Activated B cell treated with CpG ODN at 0.5 μM for 24 hours (primary cell): ENCODE results near the gene EGFL7. TPM values are rescaled to one million over a fixed set of nuclear protein-coding genes. Genes with fewer than 3 reads are reported as not detected.

ENCODE experiments used
- ATAC-seq: fragments of 200-7000 bp; cut with Tn5 transposase; one replicate; pipeline ENCODE4 v1.10.0; 2021; ENCODE audit warnings: low read depth, mild to moderate bottlenecking, moderate library complexity
- CTCF ChIA-PET: fragments of 350-600 bp; sonication (Branson Sonifier 250); formaldehyde crosslinking; loops from one replicate; lab custom pipeline; 2021; ENCODE audit warnings: antibody characterized with exemption; lab: Charles Lee
- POLR2A ChIA-PET: fragments of 350-600 bp; sonication (Branson Sonifier 250); formaldehyde crosslinking; loops from one replicate; lab custom pipeline; 2021; ENCODE audit warnings: antibody characterized with exemption; lab: Charles Lee
- DNase-seq: peaks from one replicate; pipeline ENCODE4 v3.0.0; 2022
- H3K27ac Mint-ChIP-seq: one replicate; pipeline ENCODE4 v1.8.0; 2020; ENCODE audit warnings: mixed read lengths
- H3K27me3 Mint-ChIP-seq: one replicate; pipeline ENCODE4 v1.8.0; 2021; ENCODE audit warnings: mixed read lengths
- H3K36me3 Mint-ChIP-seq: one replicate; pipeline ENCODE4 v1.8.0; 2021; ENCODE audit warnings: low read depth, mixed read lengths
- H3K4me1 Mint-ChIP-seq: one replicate; pipeline ENCODE4 v1.8.0; 2021; ENCODE audit warnings: mixed read lengths
- H3K4me3 Mint-ChIP-seq: one replicate; pipeline ENCODE4 v1.8.0; 2020; ENCODE audit warnings: mild to moderate bottlenecking, mixed read lengths
- H3K9me3 Mint-ChIP-seq: one replicate; pipeline ENCODE4 v1.8.0; 2020; ENCODE audit warnings: mixed read lengths
- CTCF ChIP-seq: fragments of 200-600 bp; IDR thresholded peaks from one replicate; pipeline ENCODE4 v1.8.0; 2022; ENCODE audit warnings: antibody characterized with exemption, mild to moderate bottlenecking
- intact Hi-C: fragments of 100-400 bp; cut with micrococcal nuclease; formaldehyde crosslinking; loops from one replicate; pipeline ENCODE4 v1.15.1; 2024
- total RNA-seq: library from RNA; stranded (reverse); gene quantifications from 2 replicates; pipeline ENCODE4 v1.2.3, GENCODE V29; 2022

EGFL7 gene
- total RNA-seq, 1 donor from 2014 or later, result not detected

- H3K4me1 Mint-ChIP-seq, result peaks cover 37% of the 10 kb centered on the region
- ChIA-PET POLR2A (interaction anchor here (8.2 kb wide), 1 partner anchor 11 kb away, joined by 68 read pairs; no protein-coding TSS in a partner anchor), CTCF (no interaction called here)
- no peak overlapping the region for H3K4me3 Mint-ChIP-seq
- DNase-seq, result no peak
- no peak for ATAC-seq
- no peaks in the 10 kb centered on the region for H3K9me3 Mint-ChIP-seq
- H3K27ac Mint-ChIP-seq, result no peak overlapping the region
- peaks cover 5% of the 10 kb centered on the region for H3K27me3 Mint-ChIP-seq
- intact Hi-C loops, result loop anchor here (10.0 kb wide), 1 partner anchor 53 kb away; the partner anchor contains the start of gene EGFL7
- no peak for TF ChIP-seq CTCF
- H3K36me3 Mint-ChIP-seq, result peaks cover 10% of the 10 kb centered on the region
These were observed 54.7 kb downstream of the EGFL7 start for GRCh38 chr9:136717399-136717798.

GRCh38 chr9:136718345-136719194 is 55.9 kb downstream of the EGFL7 start:
- no peak for ATAC-seq
- Mint-ChIP-seq H3K27ac (no peak overlapping the region), H3K4me1 (peaks cover 33% of the 10 kb centered on the region), H3K27me3 (peaks cover 3% of the 10 kb centered on the region), H3K9me3 (no peaks in the 10 kb centered on the region), H3K4me3 (no peak overlapping the region), H3K36me3 (peaks cover 21% of the 10 kb centered on the region)
- intact Hi-C loops, result loop anchor here (10.0 kb wide), 1 partner anchor 54 kb away; the partner anchor contains the start of gene EGFL7
- TF ChIP-seq CTCF, result no peak
- ChIA-PET CTCF (no interaction called here), POLR2A (interaction anchor here (0.6 to 8.2 kb wide), 4 partner anchors 9 to 48 kb away, joined by 3 to 68 read pairs (median 4); no protein-coding TSS in a partner anchor)
- DNase-seq, result no peak

GRCh38 chr9:136719195-136719880 is 56.6 kb downstream of the EGFL7 start:
- ATAC-seq (peak; percentile 51), DNase-seq (no peak)
- H3K36me3 Mint-ChIP-seq, result peaks cover 29% of the 10 kb centered on the region
- peaks cover 3% of the 10 kb centered on the region for H3K27me3 Mint-ChIP-seq
- H3K4me1 Mint-ChIP-seq, result peaks cover 32% of the 10 kb centered on the region
- no peak for TF ChIP-seq CTCF
- H3K4me3 Mint-ChIP-seq, result no peak overlapping the region
- ChIA-PET POLR2A (interaction anchor here (0.6 to 8.2 kb wide), 4 partner anchors 9 to 47 kb away, joined by 3 to 68 read pairs (median 6); no protein-coding TSS in a partner anchor), CTCF (no interaction called here)
- no peak overlapping the region for H3K27ac Mint-ChIP-seq
- intact Hi-C loops, result loop anchor here (10.0 kb wide), 1 partner anchor 55 kb away; the partner anchor contains the start of gene EGFL7
- no peaks in the 10 kb centered on the region for H3K9me3 Mint-ChIP-seq

- intact Hi-C loops, result no loop called here
- no peak overlapping the region for H3K27ac Mint-ChIP-seq
- DNase-seq, result no peak
- TF ChIP-seq CTCF, result no peak
- peaks cover 38% of the 10 kb centered on the region for H3K36me3 Mint-ChIP-seq
- H3K27me3 Mint-ChIP-seq, result peaks cover 3% of the 10 kb centered on the region
- ChIA-PET CTCF (no interaction called here), POLR2A (interaction anchor here (8.2 kb wide), 1 partner anchor 8 kb away, joined by 68 read pairs; no protein-coding TSS in a partner anchor)
- H3K4me3 Mint-ChIP-seq, result no peak overlapping the region
- no peak for ATAC-seq
- peaks cover 31% of the 10 kb centered on the region for H3K4me1 Mint-ChIP-seq
- H3K9me3 Mint-ChIP-seq, result no peaks in the 10 kb centered on the region
These were observed 57.7 kb downstream of the EGFL7 start for GRCh38 chr9:136720251-136720897.
